Hepatic stellate cell (primary cell): ENCODE data around the gene PLEKHA6.
A peak's percentile ranks its signal among the peaks of the same experiment; 100 is the strongest.

ENCODE experiments used
- DNase-seq: peaks from one replicate; pipeline ENCODE4 v3.0.0; 2011; ENCODE audit warnings: low spot score

Gene PLEKHA6

GRCh38 chr1:204283711-204284651, 75.7 kb downstream of the PLEKHA6 start:
- no peak for DNase-seq

- DNase-seq: no peak
Measured at GRCh38 chr1:204282761-204283221, 76.9 kb downstream of the PLEKHA6 start.

- no peak for DNase-seq
Measured at GRCh38 chr1:204280099-204280961, 79.4 kb downstream of the PLEKHA6 start.

GRCh38 chr1:204278958-204279357, 80.8 kb downstream of the PLEKHA6 start:
- no peak for DNase-seq

GRCh38 chr1:204278251-204278650, 81.5 kb downstream of the PLEKHA6 start:
- DNase-seq: no peak

GRCh38 chr1:204277563-204278219, 82.0 kb downstream of the PLEKHA6 start:
- no peak for DNase-seq

GRCh38 chr1:204275695-204276370, 83.9 kb downstream of the PLEKHA6 start:
- DNase-seq: no peak

GRCh38 chr1:204274446-204274845, 85.3 kb downstream of the PLEKHA6 start:
- DNase-seq: peak; percentile 65

GRCh38 chr1:204272505-204272904, 87.2 kb downstream of the PLEKHA6 start:
- DNase-seq: no peak

- no peak for DNase-seq
Measured at GRCh38 chr1:204271970-204272369, 87.8 kb downstream of the PLEKHA6 start.

GRCh38 chr1:204268101-204268500, 91.6 kb downstream of the PLEKHA6 start:
- no peak for DNase-seq

- DNase-seq: no peak
Measured at GRCh38 chr1:204267191-204267601, 92.5 kb downstream of the PLEKHA6 start.

GRCh38 chr1:204266504-204267034, 93.2 kb downstream of the PLEKHA6 start:
- no peak for DNase-seq

- no peak for DNase-seq
Measured at GRCh38 chr1:204265665-204266064, 94.1 kb downstream of the PLEKHA6 start.

GRCh38 chr1:204264805-204265204, 94.9 kb downstream of the PLEKHA6 start:
- DNase-seq: no peak

GRCh38 chr1:204263254-204263910, 96.3 kb downstream of the PLEKHA6 start:
- DNase-seq: no peak

GRCh38 chr1:204262506-204263253, 97.0 kb downstream of the PLEKHA6 start:
- no peak for DNase-seq

- DNase-seq: peak; percentile 70
Measured at GRCh38 chr1:204261746-204262505, 97.8 kb downstream of the PLEKHA6 start.

- DNase-seq: no peak
Measured at GRCh38 chr1:204261266-204261665, 98.5 kb downstream of the PLEKHA6 start.
